ENCODE results near the gene SKAP1.

DNA sequence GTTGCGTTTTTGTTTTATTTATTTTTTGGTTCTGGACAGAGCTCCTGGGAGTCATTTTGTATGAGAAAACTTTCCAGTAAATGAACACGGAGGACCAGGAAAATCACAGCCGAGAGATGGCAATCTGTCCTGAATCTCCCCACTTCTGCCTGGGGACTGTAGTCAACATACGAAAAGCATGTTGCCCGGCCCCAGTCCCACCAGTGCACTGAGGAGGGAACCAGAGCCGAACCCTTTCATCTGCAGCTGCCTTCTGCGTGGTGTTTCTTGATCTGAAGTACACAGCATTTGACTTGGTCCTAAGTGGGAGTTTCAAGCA lies 303.5 kb downstream of the SKAP1 start:
- TF ChIP-seq, protein P1, sequence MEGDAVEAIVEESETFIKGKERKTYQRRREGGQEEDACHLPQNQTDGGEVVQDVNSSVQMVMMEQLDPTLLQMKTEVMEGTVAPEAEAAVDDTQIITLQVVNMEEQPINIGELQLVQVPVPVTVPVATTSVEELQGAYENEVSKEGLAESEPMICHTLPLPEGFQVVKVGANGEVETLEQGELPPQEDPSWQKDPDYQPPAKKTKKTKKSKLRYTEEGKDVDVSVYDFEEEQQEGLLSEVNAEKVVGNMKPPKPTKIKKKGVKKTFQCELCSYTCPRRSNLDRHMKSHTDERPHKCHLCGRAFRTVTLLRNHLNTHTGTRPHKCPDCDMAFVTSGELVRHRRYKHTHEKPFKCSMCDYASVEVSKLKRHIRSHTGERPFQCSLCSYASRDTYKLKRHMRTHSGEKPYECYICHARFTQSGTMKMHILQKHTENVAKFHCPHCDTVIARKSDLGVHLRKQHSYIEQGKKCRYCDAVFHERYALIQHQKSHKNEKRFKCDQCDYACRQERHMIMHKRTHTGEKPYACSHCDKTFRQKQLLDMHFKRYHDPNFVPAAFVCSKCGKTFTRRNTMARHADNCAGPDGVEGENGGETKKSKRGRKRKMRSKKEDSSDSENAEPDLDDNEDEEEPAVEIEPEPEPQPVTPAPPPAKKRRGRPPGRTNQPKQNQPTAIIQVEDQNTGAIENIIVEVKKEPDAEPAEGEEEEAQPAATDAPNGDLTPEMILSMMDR (IDR thresholded peaks at IDR 0.05), result no peak
- no peak for TF ChIP-seq ZFX (IDR thresholded peaks at IDR 0.05; ENCODE audit: borderline replicate concordance)
